GM12878 (cell line): Measurements from ENCODE around the gene PIP5KL1. TPM values are rescaled to one million over a fixed set of nuclear protein-coding genes. Genes with fewer than 3 reads are reported as not detected.

ENCODE experiments used
- ATAC-seq: fragments of 200-7000 bp; cut with Tn5 transposase; 3 replicates; pipeline ENCODE4 v1.9.1; 2020; ENCODE audit warnings: mild to moderate bottlenecking, moderate library complexity
- BruUV-seq: library from RNA; stranded (reverse); fragments of 400-500 nt; replicated peaks from 2 replicates; lab custom pipeline; 2021; lab: Mats Ljungman, UMichigan
- CTCF ChIA-PET: fragments of 300-600 bp; sonication (Branson Sonifier 250); formaldehyde crosslinking; extraction: SDS; loops from one replicate; lab custom pipeline; 2021; ENCODE audit warnings: inconsistent platforms; lab: Yijun Ruan, JAX
- POLR2A ChIA-PET: fragments of 350-600 bp; formaldehyde crosslinking; extraction: SDS; loops from one replicate; lab custom pipeline; 2021; ENCODE audit warnings: inconsistent platforms; lab: Charles Lee
- RAD21 ChIA-PET: fragments of 300-600 bp; sonication (Branson Sonifier 250); formaldehyde crosslinking; loops from one replicate; lab custom pipeline; 2023; ENCODE audit warnings: antibody characterized with exemption; ENCODE audit not compliant: unreplicated experiment; lab: Charles Lee
- SMC1A ChIA-PET: fragments of 300-600 bp; sonication (Branson Sonifier 250); formaldehyde crosslinking; loops from one replicate; lab custom pipeline; 2023; ENCODE audit not compliant: unreplicated experiment, uncharacterized antibody; lab: Charles Lee
- DNase-seq: peaks from one replicate; pipeline ENCODE4 v3.0.0-alpha.2; 2011; ENCODE audit warnings: low read depth, low spot score
- FAIRE-seq: peaks from 3 replicates; lab custom pipeline; 2011; peaks lifted over from hg19 to GRCh38; lab: Jason Lieb, UNC
- H2AFZ ChIP-seq: 2 replicates; pipeline ENCODE4 v1.6.0; 2011; ENCODE audit warnings: low read depth, low read length, control low read depth; ENCODE audit not compliant: control insufficient read depth
- H3K27ac ChIP-seq: 2 replicates; pipeline ENCODE4 v1.5.1; 2011; ENCODE audit warnings: control low read depth; ENCODE audit not compliant: control insufficient read depth, insufficient read depth
- H3K27me3 ChIP-seq, 2 experiments: replicated peaks in 1 of 2; 2 replicates each; pipeline versions ENCODE4 v1.6.0 to v1.6.1; 2011; ENCODE audit warnings: low read length in 1 of 2; ENCODE audit not compliant: control insufficient read depth in 2 of 2, insufficient read depth in 2 of 2
- H3K36me3 ChIP-seq, 2 experiments: 2 replicates each; pipeline ENCODE4 v1.5.1; 2011; ENCODE audit warnings: low read length in 1 of 2; ENCODE audit not compliant: control insufficient read depth in 2 of 2, insufficient read depth in 2 of 2
- H3K4me1 ChIP-seq: 2 replicates; pipeline ENCODE4 v1.6.1; 2011; ENCODE audit warnings: mild to moderate bottlenecking, low read length, moderate library complexity, mixed read lengths; ENCODE audit not compliant: control insufficient read depth, insufficient read depth
- H3K4me2 ChIP-seq: 2 replicates; pipeline ENCODE4 v1.6.0; 2011; ENCODE audit warnings: control low read depth; ENCODE audit not compliant: control insufficient read depth, insufficient read depth
- H3K4me3 ChIP-seq: fragments of 200-600 bp; sonication (generic); 2 replicates; pipeline ENCODE4 v1.5.1; 2016
- H3K79me2 ChIP-seq: 2 replicates; pipeline ENCODE4 v1.6.0; 2011; ENCODE audit warnings: low read length; ENCODE audit not compliant: control insufficient read depth, insufficient read depth
- H3K9ac ChIP-seq: 2 replicates; pipeline ENCODE4 v1.8.0; 2011; ENCODE audit warnings: low read length, control low read depth, mixed read lengths; ENCODE audit not compliant: control insufficient read depth, insufficient read depth
- H3K9me3 ChIP-seq: replicated peaks from 3 replicates; pipeline ENCODE4 v1.5.1; 2011; ENCODE audit warnings: mild to moderate bottlenecking, low read length; ENCODE audit not compliant: control insufficient read depth, insufficient read depth
- H4K20me1 ChIP-seq: 2 replicates; pipeline ENCODE4 v1.6.0; 2011; ENCODE audit not compliant: control insufficient read depth, insufficient read depth
- ATF2 ChIP-seq: IDR thresholded peaks from 2 replicates; pipeline ENCODE4 v1.6.1; 2012; ENCODE audit warnings: low read length, inconsistent platforms
- ATF7 ChIP-seq: fragments of 450-650 bp; IDR thresholded peaks from 2 replicates; pipeline ENCODE4 v1.6.1; 2016; ENCODE audit warnings: low read depth, mild to moderate bottlenecking
- BCL3 ChIP-seq: IDR thresholded peaks from 2 replicates; pipeline ENCODE4 v1.6.1; 2011; ENCODE audit warnings: borderline replicate concordance, low read depth, mild to moderate bottlenecking, moderate library complexity, low read length; ENCODE audit not compliant: insufficient read depth, poor library complexity, severe bottlenecking
- BRCA1 ChIP-seq: IDR thresholded peaks from 2 replicates; pipeline ENCODE4 v1.6.1; 2011; ENCODE audit warnings: low read depth, low read length, improper control_type of control experiment
- CREM ChIP-seq: IDR thresholded peaks from 2 replicates; pipeline ENCODE4 v1.6.1; 2014; ENCODE audit warnings: antibody characterized with exemption, low read depth
- DPF2 ChIP-seq: fragments of 450-650 bp; IDR thresholded peaks from 2 replicates; pipeline ENCODE4 v1.6.1; 2017; ENCODE audit warnings: mild to moderate bottlenecking
- EZH2 ChIP-seq: IDR thresholded peaks from 2 replicates; pipeline ENCODE4 v1.6.1; 2012; ENCODE audit warnings: low read depth, mild to moderate bottlenecking, control low read depth, inconsistent platforms, low read length, borderline replicate concordance; ENCODE audit not compliant: control insufficient read depth
- FOS ChIP-seq: IDR thresholded peaks from 3 replicates; pipeline ENCODE4 v1.6.1; 2011; ENCODE audit warnings: borderline replicate concordance; ENCODE audit not compliant: insufficient read length; ENCODE audit errors: extremely low read depth
- GATAD2B ChIP-seq: fragments of 450-650 bp; conservative IDR thresholded peaks from 2 replicates; pipeline ENCODE4 v1.6.1; 2017; ENCODE audit warnings: low read depth, mild to moderate bottlenecking, moderate library complexity
- IRF3 ChIP-seq: fragments of 450-650 bp; IDR thresholded peaks from 2 replicates; pipeline ENCODE4 v1.6.1; 2014; ENCODE audit warnings: mild to moderate bottlenecking
- IRF4 ChIP-seq: IDR thresholded peaks from 2 replicates; pipeline ENCODE4 v1.6.1; 2011; ENCODE audit warnings: low read depth, low read length
- MYC ChIP-seq: IDR thresholded peaks from 2 replicates; pipeline ENCODE4 v1.6.1; 2011; ENCODE audit warnings: mild to moderate bottlenecking, low read length, moderate library complexity, inconsistent platforms; ENCODE audit not compliant: insufficient read depth, insufficient replicate concordance, insufficient read length, severe bottlenecking
- NFYB ChIP-seq: IDR thresholded peaks from 2 replicates; pipeline ENCODE4 v1.6.1; 2011; ENCODE audit warnings: low read depth, mild to moderate bottlenecking, low read length, improper control_type of control experiment, moderate library complexity; ENCODE audit not compliant: insufficient read depth
- RBBP5 ChIP-seq: fragments of 200-600 bp; sonication (generic); conservative IDR thresholded peaks from 2 replicates; pipeline ENCODE4 v1.6.1; 2016
- RUNX3 ChIP-seq: IDR thresholded peaks from 2 replicates; pipeline ENCODE4 v1.6.1; 2012; ENCODE audit warnings: low read length, inconsistent platforms
- SPI1 ChIP-seq: IDR thresholded peaks from 2 replicates; pipeline ENCODE4 v1.6.1; 2011; ENCODE audit warnings: low read depth, mild to moderate bottlenecking, low read length, moderate library complexity, borderline replicate concordance; ENCODE audit not compliant: insufficient read depth
- SUZ12 ChIP-seq: fragments of 200-600 bp; sonication (generic); IDR thresholded peaks from one replicate; pipeline ENCODE4 v1.6.1; 2018; ENCODE audit warnings: antibody characterized with exemption, mild to moderate bottlenecking; ENCODE audit not compliant: unreplicated experiment
- TARDBP ChIP-seq: IDR thresholded peaks from 2 replicates; pipeline ENCODE4 v1.6.1; 2016; ENCODE audit warnings: borderline replicate concordance
- WRNIP1 ChIP-seq: IDR thresholded peaks from 2 replicates; pipeline ENCODE4 v1.6.1; 2011; ENCODE audit warnings: low read depth, low read length, improper control_type of control experiment, borderline replicate concordance
- WGBS: methylation state at CpG from one replicate; pipeline ENCODE4 v1.1.6; 2016; ENCODE audit warnings: low lambda C conversion rate; ENCODE audit not compliant: insufficient replicate concordance, insufficient coverage; ENCODE audit errors: missing lambda C conversion rate; 5-methylcytosine and 5-hydroxymethylcytosine counted together
- in situ Hi-C: fragments of 300-500 bp; cut with MboI; formaldehyde crosslinking; loops from 9 replicates; pipeline ENCODE4 v1.14.3; 2018; ENCODE audit warnings: mixed read lengths
- intact Hi-C: fragments of 100-400 bp; cut with micrococcal nuclease; formaldehyde crosslinking; loops from one replicate; pipeline ENCODE4 v1.14.2; 2022; ENCODE audit not compliant: unreplicated experiment
- polyA plus RNA-seq, 11 experiments: library from polyadenylated mRNA; depleted of rRNA in 4 of 11; unstranded in 6 of 11; stranded (reverse) in 5 of 11; fragments of >200 nt; fragmentation: Nextera tagmentation in 4 of 11; fragmentation: Illumina TruSeq in 1 of 11; extraction: Ambion mirVana in 4 of 11; extraction: Trizol in 1 of 11; gene quantifications; 1 replicate in 1 of 11; 2 replicates in 10 of 11; pipeline versions ENCODE4 v1.2.1 to v1.2.3, GENCODE V29; 2011 to 2016; ENCODE audit warnings: inconsistent platforms in 2 of 11, missing spikeins in 2 of 11, low read depth in 1 of 11
- total RNA-seq, 4 experiments: library from RNA; depleted of rRNA in 3 of 4; stranded (reverse); fragments of >200 nt in 3 of 4; fragmentation: Illumina TruSeq in 1 of 4; extraction: Trizol in 1 of 4; gene quantifications; 2 replicates each; pipeline versions ENCODE4 v1.2.1 to v1.2.3, GENCODE V29; 2013 to 2021

PIP5KL1 gene
- total and polyA plus RNA-seq, 10 of the 15 experiments (the other 5 are each of a cell fraction or from before 2014, with no cell fraction given): 0.04 to 0.67 (median 0.43) TPM; not detected in 2

GRCh38 chr9:127873886-127874285, 56.7 kb downstream of the PIP5KL1 start:
- Histone ChIP-seq H3K27me3 (no peaks in the 10 kb centered on the region; a peak in 1 of 4 replicates), H3K9me3 (no peaks in the 10 kb centered on the region), H3K79me2 (no peaks in the 10 kb centered on the region), H4K20me1 (no peaks in the 10 kb centered on the region), H3K36me3 (no peaks in the 10 kb centered on the region), H3K4me2 (no peak overlapping the region), H2AFZ (no peak overlapping the region), H3K9ac (no peak overlapping the region), H3K4me1 (peaks cover 1% of the 10 kb centered on the region; the same call in 1 of the 2 replicates), H3K27ac (no peak overlapping the region), H3K4me3 (no peak overlapping the region)
- 75% methylated on average over 10 of the region's 10 CpGs for WGBS
- intact Hi-C loops: no loop called here
- FAIRE-seq (no peak), DNase-seq (no peak), ATAC-seq (no peak)
- ChIA-PET SMC1A (interaction anchor here (0.8 kb wide), 1 partner anchor 48 kb away, joined by 4 read pairs; no protein-coding TSS in a partner anchor), POLR2A (no interaction called here), CTCF (interaction anchor here (0.8 to 1.0 kb wide), 3 partner anchors 47 to 139 kb away, joined by 3 to 6 read pairs (median 3); partner anchors contain the start of gene TOR2A), RAD21 (interaction anchor here (0.6 to 1.4 kb wide), 3 partner anchors 43 to 139 kb away, joined by 3 to 7 read pairs (median 4); partner anchors contain the start of genes ST6GALNAC4 and TOR2A)
- in situ Hi-C loops: no loop called here
- no peak for TF ChIP-seq CREM
- no peak for TF ChIP-seq SPI1
- no peak for TF ChIP-seq ATF7
- no peak for TF ChIP-seq MYC
- TF ChIP-seq TARDBP: no peak
- TF ChIP-seq RBBP5: no peak
- TF ChIP-seq SUZ12: no peak
- no peak for TF ChIP-seq NFYB
- no peak for TF ChIP-seq WRNIP1
- TF ChIP-seq IRF3: no peak
- TF ChIP-seq RUNX3: no peak
- no peak for TF ChIP-seq IRF4
- no peak for TF ChIP-seq FOS
- TF ChIP-seq GATAD2B: no peak
- TF ChIP-seq ATF2: no peak
- TF ChIP-seq EZH2: no peak
- TF ChIP-seq BRCA1: no peak
- TF ChIP-seq DPF2: no peak
- TF ChIP-seq BCL3: no peak
- BruUV-seq: no TSS peak
